HG03442 (cell line): ENCODE data around the gene SIRT7.

Experiments
- ATAC-seq: cut with Tn5 transposase; IDR thresholded peaks from one replicate; pipeline ENCODE4 v1.9.1; 2021; ENCODE audit warnings: mild to moderate bottlenecking, moderate library complexity; ENCODE audit not compliant: unreplicated experiment

SIRT7 gene

GRCh38 chr17:81933178-81933699 is 15.3 kb upstream of the SIRT7 start:
- no peak for ATAC-seq

- no peak for ATAC-seq
Observed at GRCh38 chr17:81932333-81932983, 14.5 kb upstream of the SIRT7 start.

GRCh38 chr17:81931557-81932332 is 13.8 kb upstream of the SIRT7 start:
- no peak for ATAC-seq

GRCh38 chr17:81931189-81931556 is 13.2 kb upstream of the SIRT7 start:
- ATAC-seq: no peak

- no peak for ATAC-seq
Observed at GRCh38 chr17:81930142-81931125, 12.5 kb upstream of the SIRT7 start.

- ATAC-seq: no peak
Observed at GRCh38 chr17:81929253-81930141, 11.5 kb upstream of the SIRT7 start.

GRCh38 chr17:81928544-81929252 is 10.7 kb upstream of the SIRT7 start:
- no peak for ATAC-seq

GRCh38 chr17:81927653-81928543 is 9.9 kb upstream of the SIRT7 start, which contains the start of gene MAFG:
MAFG (minus strand) TSS chr17:81927735; CDS start chr17:81923185, 4,550 bp downstream.
- peak; percentile 59 for ATAC-seq

- peak; percentile 17 for ATAC-seq
Observed at GRCh38 chr17:81927152-81927652, 9.2 kb upstream of the SIRT7 start.

GRCh38 chr17:81926451-81927151 is 8.6 kb upstream of the SIRT7 start:
- ATAC-seq: peak; percentile 19

GRCh38 chr17:81925860-81926450 is 8.0 kb upstream of the SIRT7 start:
- no peak for ATAC-seq

GRCh38 chr17:81924557-81925532 is 6.9 kb upstream of the SIRT7 start:
- no peak for ATAC-seq

GRCh38 chr17:81923302-81924260 is 5.6 kb upstream of the SIRT7 start:
- ATAC-seq: no peak

- ATAC-seq: no peak
Observed at GRCh38 chr17:81922566-81923301, 4.8 kb upstream of the SIRT7 start.
